Activated CD4-positive, alpha-beta T cell treated with anti-CD3 and anti-CD28 coated beads, Interleukin-2, Interleukin-4, amounts not matched to agents 100 ng/mL and 50 ng/mL, durations not matched to agents 16 hours and 8 hours (primary cell): ENCODE measurements around the gene UBE2J2.
"Not testable (repeated sequence)": the region's sequence is repeated elsewhere in the genome, so short reads cannot be mapped to it uniquely, and the experiment has no call there.

Experiments
- DNase-seq: peaks from one replicate; pipeline ENCODE4 v3.0.0-alpha.2; 2020; ENCODE audit warnings: low spot score

UBE2J2 gene

DNA sequence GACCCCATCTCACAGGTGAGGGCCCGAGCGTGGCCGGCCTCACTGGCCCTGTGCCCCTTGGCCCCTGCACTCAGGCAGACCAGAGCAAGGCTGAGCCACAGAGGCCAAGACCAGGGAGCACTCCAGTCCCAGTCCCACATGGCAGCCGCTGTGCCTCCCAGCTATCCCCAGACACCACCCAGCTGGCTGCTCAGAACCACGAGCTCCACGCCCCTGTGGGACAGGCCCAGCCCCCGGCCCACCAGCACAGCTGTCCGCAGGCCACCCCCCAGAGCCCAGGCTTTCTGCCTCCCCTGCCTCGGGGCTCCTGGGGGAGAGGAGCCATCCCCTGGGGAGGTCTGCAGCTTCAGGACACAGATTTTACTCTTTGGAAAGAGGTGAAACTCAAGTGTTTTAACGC, 18.0 kb downstream of the UBE2J2 start:
- no peak for DNase-seq

DNA sequence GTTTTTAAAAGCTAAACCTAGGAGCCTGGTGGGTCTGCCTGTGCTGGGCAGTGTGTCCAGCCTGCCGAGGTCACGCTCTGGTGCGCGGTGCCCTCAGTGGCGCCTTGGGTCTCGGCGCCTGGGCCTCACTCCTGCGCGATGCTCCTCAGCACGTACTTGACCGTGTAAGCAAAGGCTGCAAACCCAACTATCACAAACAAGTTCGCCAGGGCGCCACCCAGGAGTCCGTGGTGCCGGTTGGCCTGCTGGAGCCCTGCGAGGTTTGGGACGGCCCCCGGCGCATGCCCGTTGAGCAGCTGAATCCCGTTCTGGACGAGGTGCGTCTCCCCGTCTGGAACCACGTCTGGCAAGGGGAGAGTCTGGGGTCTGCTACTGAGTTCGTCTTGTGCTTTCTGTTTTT, 18.6 kb downstream of the UBE2J2 start:
- DNase-seq = no peak

DNA sequence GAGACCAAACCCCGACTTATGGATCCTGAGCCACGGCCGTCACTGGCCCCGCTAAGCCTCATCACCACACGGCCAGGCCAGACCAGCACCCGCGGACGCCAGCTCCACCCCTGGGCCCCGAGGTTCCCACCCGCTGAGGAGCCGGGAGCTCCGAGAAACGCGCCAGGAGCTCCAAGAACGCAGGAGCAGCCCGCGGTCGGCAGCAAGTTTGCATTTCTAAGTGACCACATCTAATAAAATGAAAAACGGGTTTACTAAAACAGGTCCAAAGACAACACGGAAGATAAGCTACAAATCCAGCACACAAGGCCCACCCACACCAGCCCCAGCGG, 19.0 kb downstream of the UBE2J2 start:
- DNase-seq = no peak

DNA sequence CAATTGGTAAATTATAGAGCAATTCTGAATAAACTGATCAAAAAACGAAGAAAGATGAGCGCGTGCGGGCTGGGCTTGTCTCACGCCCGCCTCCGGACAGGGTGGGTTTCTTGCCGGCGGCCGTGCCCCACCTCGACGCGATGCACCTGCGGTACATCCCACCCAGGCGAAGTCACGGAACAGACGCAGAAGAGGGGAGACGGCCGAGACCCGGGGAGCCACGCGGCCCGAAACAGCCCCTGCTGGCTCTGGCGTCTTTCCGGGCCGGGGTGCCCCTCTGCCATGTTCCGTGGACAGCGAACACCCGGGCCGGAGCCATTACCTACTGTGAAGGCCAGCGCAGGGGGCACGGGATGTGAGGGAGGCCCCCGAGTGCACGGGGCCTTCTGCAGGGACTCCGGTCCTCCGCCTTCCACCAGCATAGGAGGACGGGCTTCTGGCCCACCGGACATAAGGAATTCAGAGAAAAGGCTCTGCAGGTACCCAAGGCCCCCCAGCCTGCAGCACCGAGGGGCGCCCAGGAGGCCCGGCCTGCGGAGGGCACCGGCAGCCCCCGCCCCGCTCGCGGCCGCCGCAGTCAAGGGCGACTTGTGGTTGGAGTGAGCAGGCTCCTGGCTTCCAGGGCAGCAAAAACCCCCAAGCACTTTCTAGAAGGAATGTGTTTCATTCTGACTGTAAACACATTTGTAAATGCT, 19.5 kb downstream of the UBE2J2 start:
- no peak for DNase-seq

DNA sequence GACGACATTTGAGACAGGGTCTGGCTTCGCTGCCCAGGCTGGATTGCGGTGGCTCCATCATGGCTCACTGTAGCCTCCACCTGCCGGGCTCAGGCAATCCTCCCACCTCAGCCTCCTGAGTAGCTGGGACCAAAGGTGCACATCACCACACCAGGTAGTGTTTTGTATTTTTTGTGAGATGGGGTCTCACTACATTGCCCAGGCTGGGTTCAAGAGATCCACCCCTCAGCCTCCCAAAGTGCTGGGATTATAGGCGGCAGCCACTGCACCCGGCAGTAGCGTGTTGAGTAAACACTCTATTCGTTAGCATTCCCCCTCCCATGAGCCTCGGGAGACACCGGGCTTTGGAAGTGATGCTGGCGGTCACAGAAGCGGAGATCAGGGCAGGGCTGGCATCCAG, 20.3 kb downstream of the UBE2J2 start:
- no peak for DNase-seq

DNA sequence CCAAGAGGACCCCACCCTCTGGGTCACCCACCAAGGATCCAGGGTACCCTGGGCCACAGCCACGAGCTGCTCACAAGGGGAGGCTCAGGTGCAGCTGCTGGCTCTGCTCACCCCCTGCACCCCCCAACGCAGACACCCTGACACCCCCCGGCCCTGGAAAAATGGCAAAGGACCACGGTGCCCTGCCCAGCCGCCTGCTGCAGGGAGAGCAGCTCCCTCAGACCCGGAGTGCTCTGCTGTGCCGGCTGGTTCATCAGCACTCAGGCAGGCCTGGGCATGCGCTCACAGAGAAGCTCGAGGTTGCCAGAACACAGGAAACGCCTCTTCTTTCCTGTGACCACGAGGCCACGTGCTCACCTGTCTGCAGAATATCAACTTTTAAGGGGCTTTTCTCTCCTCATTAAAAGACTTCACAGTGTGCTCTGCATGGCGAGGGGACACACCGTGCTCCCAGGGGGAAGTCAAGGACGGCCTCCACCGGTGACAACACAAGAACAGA, 22.8 kb downstream of the UBE2J2 start:
- DNase-seq = peak; percentile 73

DNA sequence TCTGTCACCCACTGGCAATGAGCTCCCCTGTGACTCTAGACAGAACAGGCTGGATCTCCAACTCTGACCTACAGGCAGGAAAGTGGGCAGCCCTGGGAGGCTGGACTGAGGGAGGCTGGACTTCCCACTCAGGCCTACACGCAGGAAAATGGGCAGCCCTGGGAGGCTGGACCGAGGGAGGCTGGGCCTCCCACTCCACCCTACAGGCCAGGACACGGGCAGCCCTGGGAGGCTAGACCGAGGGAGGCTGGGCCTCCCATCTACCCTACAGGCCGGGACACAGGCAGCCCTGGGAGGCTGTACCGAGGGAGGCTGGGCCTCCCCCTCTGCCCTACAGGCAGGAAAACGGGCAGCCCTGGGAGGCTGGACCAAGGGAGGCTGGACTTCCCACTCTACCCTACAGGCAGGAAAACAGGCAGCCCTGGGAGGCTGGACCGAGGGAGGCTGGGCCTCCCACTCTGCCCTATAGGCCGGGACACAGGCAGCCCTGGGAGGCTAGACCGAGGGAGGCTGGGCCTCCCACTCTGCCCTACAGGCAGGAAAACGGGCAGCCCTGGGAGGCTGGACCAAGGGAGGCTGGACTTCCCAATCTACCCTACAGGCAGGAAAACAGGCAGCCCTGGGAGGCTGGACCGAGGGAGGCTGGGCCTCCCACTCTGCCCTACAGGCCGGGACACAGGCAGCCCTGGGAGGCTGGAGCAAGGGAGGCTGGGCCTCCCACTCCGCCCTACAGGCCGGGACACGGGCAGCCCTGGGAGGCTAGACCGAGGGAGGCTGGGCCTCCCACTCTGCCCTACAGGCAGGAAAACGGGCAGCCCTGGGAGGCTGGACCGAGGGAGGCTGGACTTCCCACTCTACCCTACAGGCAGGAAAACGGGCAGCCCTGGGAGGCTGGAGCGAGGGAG, 25.4 kb downstream of the UBE2J2 start:
- not testable (repeated sequence) for DNase-seq

DNA sequence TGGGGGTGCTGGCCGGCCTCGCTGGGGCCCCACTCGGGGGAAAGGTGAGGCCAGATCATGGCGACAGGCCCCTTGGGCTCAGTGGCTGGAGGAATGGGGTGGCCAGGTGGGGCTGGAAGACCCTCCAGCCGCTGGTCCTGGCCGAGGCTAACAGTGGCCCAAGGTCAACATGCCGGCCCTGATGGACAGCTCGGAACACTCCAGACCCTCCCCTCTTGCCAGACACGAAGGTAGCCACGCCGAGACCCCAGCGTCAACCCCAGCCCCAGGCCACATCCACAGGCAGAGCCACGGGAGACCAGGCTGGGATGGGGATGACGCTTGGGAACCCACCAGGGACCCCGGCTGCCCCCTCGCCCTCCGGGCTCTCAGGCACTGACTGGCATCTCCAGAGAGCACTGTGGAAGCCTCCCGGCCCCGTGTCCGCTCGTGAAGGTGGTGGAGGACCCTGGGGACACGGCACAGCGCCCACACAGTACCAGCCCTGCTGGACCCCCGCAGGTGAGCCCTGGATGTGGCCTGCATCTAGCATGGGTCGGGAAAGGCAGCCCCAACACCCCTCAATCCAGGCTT, 26.2 kb downstream of the UBE2J2 start:
- no peak for DNase-seq

DNA sequence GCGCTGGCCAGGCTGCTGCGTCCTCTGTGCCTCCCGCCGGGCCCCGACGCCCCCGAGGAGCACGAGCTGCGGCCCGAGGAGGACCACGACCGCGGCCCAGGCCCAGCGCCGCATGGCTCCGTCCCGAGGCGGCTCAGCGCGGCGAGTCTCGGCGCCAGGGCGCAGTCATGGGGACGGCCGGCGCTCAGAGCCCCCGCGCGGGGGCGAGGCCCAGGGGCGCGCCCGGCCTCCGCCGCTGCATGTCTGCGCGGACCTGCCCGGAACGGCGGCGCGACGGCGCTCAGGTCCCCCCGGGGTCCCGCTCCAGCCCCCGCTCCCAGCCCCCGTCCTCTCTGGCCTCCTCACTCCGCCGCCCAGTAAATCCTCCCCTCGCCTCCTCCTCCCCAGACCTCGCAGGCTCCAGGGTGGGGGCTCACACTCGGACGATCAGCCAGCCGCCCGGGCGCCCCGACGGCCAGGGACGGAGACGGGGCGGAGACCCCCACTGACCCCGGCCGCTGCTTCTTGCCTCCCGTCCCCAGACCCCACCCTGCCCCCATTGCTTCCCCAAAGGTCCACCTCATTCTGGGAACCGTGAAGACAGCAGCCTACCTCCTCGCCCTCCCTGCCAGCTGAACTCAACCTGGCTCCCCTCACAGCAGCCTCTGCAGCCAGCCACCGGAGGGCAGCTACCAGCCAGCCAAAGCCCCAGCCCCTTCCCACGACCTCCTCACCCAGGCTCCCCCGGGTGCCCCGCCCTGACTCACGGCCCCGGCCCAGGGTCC, 26.9 kb downstream of the UBE2J2 start, which contains the start of gene C1QTNF12:
C1QTNF12 (minus strand) TSS at position 146 of the 764 bp plus-strand sequence; CDS start at position 114, 32 bp downstream.
- DNase-seq = no peak

DNA sequence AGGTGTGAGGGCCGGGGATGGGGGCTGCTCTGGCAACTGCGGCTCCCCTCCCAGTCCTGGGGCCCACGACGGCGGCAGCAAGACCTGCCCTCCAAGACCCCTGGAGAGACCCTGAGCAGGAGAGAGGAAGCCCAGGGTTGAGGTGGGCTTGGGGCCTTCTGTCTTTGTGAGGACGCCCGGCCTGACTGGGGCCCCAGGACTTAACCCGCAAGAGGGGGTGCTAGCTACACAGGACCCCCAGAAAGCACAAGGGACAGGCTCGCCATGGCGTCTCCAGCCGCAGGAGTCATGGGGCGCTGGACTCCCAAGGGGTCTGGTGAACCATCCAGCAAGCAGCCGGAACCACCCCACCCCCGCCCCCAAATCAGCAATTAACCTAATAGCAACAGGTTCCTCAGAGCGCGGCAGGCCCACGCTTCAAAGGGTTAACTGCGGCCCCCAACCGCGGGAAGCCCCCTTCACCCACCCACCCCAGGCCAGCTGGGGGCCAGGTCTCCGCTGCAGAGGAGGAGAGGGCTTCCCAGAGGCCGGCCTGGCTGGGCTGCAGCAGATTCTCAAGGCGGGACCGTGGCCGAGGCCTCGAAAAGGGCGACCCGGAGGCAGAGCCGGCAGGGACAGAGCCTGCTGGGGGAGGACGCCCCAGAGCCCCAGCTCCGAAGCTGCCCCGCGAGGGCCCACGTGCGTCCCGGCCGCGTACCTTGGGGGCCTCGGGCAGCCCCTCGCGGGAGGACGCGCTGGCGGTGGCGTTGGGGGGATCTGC, 27.7 kb downstream of the UBE2J2 start:
- no peak for DNase-seq

DNA sequence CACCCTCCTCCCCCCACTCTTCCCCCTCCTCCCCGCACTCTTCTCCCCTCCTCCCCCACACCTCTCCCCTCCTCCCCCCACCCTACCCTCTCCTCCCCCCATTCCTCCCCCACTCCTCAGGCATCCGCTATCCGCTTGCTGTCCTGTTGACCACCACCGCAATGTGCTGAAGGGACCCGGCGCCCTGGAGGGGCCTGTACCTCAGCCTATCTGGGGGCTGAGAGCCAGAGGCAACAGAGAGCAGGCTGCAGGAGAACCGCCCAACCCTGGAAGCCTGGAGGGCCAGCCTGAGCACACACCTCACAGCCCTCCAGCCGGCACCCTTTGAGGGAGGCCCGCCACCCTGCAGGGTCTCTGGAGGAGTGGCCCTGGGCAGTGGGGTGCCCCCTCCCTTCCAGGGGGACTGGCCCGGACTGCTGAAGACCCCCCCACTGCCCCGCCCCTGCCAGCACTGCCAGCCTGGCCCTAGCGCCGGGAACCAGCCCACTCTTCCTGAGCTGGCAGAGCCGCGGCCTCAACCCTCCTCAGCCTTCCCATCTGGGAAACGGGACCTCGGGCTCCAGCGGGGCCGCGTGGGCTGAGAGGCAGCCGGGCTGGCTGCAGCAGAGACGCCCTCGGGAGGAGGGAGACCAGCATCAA, 28.4 kb downstream of the UBE2J2 start:
- no peak for DNase-seq

DNA sequence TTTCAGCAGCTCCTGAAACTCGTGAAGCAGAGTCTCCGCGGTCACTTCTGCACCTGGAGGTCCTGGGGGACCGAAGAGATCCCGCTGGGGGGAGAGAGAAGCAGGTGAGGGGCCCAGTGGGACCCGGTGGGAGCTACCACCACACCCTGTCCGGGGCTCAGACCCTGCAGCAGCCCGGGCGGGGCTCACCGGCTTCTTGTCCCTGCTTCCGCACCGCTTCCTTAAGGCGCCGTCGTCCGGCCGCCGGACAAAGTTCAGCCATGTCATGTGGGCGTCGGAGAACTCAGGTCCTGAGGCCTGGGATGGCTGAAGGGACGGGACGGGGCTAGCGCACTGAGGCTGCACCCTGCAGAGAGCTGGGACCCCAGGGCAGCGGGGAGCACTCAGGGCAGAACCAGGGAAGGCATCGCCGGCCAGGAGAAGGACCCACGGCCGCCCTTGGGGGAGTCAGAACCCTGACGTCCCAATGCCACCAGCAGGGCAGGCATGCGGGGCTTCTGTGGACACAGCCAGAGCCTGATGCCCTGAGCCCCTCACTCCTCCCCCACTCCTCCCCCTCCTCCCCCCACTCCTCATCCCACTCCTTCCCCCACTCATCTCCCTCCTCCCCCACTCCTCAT, 29.4 kb downstream of the UBE2J2 start:
- DNase-seq = no peak

DNA sequence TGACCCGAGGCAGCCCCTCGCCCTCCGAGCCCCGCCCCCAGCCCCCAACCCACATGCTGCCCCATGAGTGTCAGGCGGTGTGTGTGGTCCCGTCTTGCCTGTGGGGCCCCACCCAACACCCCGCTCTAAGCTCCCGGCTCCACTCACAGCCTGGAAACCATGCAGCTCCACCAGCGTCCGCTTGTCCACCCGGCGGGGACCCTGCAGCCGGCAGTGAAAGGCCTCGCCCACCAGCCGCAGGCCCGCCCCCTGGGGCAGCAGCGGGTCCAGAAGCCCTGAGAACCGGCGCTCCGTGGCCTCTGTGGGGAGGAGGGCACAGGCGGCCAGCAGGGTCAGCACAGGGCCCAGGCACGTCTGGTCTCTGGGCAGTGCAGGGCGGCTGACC, 29.9 kb downstream of the UBE2J2 start:
- no peak for DNase-seq

DNA sequence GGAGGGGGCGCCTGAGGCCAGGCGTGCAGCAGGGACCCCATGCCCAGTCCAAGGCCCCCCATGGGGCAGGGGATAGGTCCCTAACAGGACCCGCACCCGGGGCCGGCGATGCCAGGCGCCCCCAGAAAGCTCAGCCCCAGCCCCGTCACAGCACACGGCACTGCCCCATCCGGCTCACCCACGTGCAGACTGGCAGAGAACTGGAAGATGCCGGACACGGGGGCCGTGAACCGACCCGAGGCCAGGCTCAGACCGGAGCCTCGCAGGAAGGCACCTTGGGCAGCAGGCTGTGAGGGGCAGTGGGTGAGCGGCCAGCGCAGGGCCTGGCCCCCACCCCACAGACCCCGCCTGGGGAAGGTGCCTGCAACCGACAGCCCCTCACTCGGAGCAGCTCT, 30.4 kb downstream of the UBE2J2 start:
- no peak for DNase-seq

DNA sequence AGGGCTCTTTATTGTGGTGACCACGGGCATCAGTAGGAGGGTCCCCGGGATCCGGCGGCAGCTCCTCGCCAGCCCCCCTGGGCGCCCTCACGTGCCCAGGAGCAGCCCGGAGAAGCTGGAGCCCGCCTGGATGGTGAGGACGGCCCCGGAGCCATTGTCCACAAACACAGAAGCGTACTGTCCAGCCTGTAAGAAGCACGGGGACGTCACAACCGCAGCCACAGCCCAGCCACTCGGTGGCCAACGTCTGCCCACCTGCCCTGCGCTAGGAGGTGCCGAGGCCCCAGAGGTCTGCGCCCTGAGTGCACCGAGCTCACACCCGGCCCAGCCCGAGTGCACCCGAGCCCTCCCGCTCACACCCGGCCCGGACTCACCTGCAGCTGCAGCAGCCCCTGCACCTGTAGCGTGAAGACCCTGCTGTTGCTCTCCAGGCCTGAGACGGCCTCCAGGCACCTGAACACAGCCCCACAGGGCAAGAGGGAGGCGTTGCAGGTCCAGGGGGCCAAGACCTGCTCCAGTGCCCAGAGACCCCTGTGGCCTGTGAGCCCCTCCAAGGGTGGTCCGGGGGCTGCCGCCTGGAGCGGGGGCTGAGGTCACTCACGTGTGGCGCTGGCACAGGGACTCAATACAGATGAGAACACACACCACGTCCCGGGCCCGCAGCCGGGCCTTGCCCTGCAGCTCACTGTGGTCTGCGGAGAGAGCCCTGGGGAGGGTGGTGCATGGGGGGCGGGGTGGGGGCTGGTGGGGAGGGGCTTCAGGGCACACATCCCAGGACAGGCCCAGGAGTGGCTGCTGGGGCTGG, 31.0 kb downstream of the UBE2J2 start:
- no peak for DNase-seq

DNA sequence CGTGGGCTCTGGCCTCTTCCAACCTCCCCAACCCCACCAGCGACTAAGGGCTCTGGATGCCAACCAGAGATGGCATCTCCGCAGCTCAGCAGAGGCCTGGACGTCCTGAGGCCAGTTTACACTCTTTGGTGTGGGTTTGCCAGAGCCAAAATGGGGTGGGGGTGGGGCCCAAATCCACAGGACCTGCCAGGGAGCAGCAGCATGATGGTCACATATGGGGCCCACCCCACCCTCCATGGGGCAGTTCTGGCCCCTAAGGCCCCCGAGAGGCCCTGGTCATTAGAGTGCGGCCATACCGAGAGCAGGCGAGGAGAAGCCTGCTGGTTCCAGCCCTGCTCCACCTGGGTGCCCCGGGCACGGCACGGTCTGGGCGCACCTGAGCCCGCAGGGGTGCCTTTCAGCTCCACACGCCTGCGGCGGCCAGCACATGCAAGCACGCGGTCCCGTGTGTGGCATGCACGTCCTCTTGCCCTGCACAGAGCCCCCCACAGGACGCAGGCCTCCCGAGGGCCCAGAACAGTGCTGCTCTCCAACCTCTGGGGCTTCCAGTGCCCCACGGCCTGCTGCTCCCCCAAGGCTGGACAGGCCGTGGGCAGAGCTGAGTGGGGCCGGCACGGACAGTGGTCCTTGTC, 31.9 kb downstream of the UBE2J2 start:
- DNase-seq = no peak

DNA sequence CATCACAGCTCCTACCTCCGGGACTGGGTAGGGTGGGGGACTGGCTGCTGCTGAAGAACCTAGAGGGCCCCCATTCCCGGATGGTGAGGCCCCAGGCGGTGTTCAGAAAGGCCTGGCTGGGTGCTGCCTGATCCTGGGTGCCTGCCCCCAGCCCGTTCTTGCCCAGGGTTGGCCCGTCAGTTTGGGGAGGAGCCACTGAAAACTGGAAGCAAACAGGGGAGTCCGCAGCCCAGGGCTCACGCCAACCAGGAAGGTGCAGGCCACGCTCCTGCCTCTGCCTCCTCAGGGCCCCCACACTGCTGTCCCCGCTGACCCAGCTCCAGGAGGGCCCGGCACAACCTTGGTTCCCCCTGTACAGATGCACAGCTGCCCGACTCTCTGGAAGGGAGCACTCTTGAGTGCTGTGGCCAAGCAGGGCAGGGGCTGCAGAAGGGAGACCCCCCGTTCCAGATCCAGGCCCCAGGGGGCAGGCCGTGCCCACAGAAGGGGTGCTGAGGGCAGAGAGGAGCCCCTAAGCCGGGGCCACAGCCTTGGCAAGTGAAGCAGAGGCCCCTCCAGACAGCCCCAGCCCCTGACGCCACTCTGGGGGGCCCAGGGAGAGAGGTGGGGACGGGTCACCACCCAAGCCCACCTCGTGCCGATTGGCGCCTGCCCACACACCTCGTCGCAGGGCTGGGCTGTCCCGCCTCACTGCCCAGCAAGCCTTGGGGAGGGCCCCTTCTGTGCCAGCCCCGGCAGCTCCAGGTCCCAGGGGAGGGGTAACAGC, 32.6 kb downstream of the UBE2J2 start:
- DNase-seq = no peak

DNA sequence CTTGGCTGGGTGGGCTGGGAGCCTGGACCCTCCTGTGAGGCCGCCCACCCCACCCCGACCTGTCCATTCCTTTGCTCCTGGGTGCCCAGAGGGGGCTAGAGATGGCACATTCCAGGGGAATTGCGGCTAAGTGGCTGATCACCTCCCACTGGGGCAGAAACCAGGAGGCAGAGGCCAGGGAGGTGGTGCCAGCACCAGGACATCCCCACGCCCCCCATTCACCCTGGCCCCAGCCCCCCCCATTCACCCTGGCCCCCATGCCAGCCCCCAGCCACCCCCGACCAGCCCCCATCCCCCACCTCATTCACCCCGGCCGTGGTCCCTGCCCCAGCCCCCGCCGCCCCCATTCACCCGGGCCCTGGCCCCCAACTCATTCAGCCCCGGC, 33.3 kb downstream of the UBE2J2 start:
- no peak for DNase-seq
